HG03139 (cell line): Measurements from ENCODE around the gene PPP1CB.
"Not testable (repeated sequence)": the region's sequence is repeated elsewhere in the genome, so short reads cannot be mapped to it uniquely, and the experiment has no call there.

ENCODE experiments used
- ATAC-seq: cut with Tn5 transposase; IDR thresholded peaks from one replicate; pipeline ENCODE4 v1.9.1; 2021; ENCODE audit not compliant: unreplicated experiment

The PPP1CB gene

DNA sequence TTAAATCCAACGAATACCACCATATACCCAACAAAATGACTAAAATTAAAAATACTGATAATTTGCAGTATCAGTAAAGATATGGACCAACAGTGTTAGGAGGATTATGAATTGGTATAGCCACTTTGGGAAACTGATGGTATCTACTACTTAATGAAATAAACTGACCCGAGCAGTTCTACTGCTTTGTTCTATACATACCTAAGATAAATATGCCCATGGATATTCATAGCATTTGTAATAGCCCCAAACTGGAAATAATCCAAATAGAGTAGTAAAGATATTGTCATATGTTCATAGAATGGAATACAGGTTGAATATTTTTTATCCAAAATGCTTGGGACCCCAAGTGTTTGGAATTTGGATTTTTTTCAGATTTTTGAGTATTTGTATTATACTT lies 20.7 kb downstream of the PPP1CB start:
- no peak for ATAC-seq

DNA sequence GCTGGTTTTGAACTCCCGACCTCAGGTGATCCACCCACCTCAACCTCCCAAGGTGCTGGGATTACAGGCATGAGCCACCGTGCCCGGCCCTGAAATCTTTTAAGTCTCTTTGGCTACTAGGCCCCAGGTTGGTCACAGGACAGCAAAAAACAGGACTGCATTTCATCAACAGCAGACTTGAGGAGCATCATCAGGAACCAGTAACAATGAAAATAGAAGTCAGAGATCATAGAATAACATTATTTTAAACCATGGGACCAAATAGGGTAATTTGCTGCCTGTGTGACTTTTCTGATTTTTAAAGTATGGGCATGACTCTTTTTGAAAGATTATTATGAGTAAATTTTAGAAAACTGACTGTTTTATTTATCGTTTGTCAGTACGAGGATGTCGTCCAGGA lies 24.8 kb downstream of the PPP1CB start:
- ATAC-seq, result no peak

DNA sequence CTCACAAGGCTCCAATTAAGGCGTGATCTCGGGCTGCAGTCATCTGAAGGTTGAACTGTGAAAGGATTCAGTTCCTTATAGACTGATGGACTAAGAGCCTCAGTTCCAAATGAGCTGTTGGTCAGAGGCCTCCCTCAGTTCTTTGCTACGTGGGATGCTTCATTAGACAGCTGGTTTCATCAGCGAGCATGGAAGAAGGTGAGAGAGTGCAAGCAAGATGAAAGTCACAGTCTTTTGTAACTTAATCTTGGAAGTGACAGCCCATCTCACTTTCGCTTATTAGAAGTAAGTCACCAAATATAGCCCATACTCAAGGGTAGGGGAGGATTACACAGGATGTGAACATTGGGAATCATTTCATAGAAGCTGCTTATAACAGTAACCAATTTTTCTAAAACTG lies 26.8 kb downstream of the PPP1CB start:
- ATAC-seq, result no peak

DNA sequence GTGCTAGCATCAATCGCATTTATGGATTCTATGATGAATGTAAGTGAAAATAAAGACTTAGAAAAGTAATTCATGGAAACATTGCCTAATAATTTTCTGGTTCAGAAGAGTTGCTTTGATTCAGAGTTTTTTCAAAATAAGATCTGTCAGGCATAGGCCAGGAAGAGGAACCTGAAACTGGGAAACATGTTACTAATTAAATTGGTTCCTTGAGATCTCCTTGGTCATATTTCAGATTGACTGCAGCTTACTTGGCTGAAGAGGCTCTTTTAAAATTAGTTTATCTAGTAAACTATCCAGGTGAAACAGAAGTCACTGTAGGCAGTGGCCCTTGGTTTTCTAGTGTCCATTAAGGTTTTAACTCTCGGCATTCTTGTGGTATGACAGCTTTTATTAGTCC lies 27.4 kb downstream of the PPP1CB start:
- no peak for ATAC-seq

DNA sequence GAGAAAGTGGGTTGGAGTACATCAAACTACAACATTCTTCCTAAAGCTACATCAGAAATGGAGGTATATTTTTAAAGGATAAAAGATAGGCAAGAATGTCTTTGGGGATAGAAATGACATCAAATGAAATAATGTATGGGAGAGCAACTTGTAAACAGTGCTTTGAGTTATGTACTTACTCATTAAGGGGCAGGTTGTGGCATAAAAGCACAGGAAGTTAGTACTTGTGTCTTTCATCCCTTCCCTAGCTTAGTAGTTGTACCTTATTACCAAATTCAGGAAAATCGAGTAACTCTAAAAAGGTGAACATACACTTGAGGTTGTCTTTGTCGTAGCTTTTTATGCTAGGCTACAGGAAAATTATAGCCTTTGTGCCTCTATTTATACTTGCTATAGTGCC lies 28.9 kb downstream of the PPP1CB start:
- no peak for ATAC-seq

DNA sequence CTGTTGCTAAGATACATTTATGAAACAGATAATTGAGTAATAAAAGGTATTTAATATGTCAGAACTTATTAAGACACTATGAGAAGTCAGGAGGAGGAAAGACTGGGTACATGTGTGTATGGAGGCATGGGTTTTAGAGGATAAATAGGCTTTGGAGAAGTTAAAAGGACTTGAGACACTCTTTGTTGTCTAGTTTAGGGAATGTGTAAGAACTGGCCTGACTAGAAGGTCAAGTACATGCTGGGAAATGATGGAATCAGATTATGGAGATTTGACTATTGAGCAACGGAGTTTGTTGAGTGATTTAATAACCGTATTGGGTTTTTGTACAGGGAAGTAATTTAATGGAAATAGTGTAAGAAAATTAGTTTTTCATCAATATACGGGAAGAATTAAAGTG lies 30.8 kb downstream of the PPP1CB start:
- no peak for ATAC-seq

DNA sequence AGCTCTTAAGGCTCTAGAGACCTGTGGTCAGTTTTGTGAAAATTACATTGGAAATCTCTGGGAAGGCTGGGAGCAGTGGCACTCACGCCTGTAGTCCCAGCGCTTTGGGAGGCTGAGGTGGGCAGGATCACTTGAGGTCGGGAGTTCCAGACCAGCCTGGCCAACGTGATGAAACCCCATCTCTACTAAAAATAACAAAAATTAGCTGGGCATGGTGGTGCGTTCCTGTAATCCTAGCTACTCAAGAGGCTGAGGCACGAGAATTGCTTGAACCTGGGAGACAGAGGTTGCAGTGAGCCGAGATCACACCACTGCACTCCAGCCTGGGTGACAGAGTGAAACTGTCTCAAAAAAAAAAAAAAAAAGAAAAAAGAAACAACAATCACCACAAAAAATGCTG lies 32.9 kb downstream of the PPP1CB start:
- ATAC-seq, result not testable (repeated sequence)

DNA sequence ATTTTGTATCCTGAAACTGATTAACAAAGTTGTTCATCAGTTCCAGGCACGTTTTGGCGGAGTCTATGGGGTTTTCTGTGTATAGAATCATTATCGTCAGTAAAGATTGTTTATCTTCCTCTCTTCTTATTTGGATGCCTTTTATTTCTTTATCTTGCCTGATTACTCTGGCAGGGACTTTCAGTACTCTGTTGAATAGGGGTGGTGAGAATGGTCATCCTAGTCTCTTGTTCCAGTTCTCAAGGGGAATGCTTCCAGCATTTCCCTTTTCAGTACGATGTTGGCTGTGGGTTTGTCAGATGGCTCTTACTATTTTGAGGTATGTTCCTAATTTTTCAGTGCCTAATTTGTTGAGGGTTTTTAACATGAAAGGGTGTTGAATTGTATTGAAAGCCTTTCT lies 45.0 kb downstream of the PPP1CB start:
- no peak for ATAC-seq

DNA sequence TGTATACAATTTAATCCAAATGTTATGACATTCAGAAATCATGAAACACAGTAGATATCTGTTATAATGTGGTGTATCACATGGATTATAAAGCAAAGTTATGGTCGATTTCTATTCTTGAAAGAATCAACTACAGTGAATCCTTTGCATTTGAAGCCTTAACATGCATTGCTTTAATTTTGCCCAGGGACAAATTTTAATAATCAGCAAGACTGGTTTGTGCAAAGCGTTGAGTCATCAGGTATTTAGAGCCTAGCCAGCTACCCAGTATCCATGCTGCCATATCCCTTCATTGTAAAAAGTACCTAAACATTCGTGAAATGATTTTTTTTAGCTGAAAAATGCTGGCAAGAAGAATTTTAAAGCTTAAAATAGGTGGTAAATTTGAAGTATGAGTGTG lies 50.1 kb downstream of the PPP1CB start:
- no peak for ATAC-seq

DNA sequence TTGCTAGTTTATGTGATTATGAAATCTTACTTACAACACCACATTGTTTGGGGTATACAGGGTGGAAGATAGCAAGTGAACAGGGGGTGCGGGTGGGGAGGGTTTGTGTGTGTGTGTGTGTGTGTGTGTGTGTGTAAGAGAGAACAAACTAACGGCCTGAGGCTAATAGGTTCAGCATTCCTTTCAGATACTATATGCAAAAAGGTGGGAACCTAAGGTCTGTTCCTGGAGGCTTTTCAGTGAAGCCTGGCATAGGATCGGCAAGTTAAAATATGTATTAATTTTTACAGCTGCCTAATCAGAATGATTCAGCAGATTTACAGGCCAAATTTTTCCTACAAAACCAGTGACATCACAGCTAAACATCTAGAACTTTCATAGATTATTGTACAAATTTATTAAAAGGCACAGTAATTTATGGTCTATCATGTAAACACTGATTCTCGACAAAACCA lies 51.4 kb downstream of the PPP1CB start:
- no peak for ATAC-seq

DNA sequence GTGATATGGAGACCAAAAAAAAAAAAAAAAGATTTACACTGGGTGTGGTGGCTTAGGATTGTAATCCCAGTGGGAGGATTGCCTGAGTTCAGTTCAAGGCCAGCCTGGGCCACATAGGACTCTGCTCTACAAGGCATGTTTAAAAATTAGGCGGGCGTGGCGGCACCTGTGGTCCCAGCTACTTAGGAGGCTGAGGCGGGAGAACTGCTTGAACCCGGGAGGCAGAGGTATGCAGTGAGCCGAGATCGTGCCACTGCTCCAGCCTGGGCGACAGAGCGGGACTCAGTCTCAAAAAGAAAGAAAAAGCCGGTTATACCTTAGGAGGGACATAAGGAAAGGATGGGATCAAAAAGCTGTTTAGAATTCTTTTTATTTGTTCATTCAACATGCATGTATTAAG lies 58.3 kb downstream of the PPP1CB start:
- no peak for ATAC-seq

DNA sequence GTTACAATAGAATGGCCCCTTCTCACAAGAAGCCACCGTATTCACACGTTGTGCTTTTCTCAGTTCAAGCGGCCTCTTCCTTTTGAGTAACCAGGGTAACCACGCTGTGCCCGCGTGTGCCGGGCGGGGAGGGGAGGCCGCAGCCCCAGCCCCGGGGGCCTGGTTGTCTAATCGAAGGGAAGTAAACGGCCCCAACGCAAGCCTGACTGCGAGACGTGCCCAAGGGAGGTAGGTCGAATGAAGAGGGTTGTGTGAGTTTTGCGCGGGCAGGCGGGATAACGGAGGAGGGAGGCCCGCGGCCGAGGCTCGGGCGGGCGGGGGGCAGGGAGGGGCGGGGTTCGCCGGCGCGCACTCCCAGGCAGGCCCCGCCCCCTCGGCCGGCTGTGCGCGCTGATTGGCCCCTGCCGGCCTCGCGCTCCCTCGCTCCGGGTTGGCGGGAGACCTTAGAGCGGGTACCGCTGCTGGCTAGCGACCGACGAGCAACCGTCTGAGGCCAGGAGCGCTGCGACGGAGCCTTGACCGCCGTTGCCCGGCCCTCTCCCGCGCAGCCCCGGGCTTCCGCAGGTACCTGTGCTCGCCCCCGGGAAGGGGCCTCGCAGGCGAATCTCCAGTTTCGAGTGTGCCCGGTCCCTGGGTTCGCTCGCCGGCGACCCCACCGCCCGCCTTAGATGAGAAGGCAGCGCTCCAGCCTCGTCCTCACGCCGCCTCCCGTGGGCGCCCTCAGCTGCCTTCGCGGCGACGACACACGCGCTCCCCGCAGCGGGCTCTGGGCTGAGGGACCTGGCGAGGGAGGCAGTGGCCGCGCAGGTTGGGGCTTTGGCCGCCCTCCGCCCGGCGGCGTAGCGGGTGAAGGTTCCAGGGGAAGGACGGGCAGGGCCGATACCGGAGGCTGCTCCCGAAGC lies 59.0 kb downstream of the PPP1CB start, which contains the start of gene SPDYA:
Gene SPDYA, plus strand, starts transcription at position 451 of the 902 bp plus-strand sequence. CDS start 5,181 bp downstream, outside the sequence.
- peak; percentile 84 for ATAC-seq

DNA sequence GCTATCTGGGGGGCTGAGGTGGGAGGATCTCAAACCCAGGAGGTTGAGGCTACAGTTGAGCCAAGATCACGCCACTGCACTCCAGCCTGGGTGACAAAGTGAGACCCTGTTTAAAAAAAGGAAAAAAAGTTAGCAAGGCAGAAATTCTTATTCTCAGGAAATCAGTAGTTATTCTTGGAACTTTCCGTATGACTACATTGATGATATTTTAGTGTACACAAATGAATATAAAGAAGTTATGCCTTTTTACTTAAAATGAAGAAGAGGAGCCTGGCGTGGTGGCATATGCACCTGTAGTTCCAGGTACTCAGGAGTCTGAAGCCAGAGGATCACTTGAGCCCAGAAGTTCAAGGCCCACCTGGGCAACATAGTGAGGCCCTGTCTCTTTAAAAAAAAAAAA lies 66.4 kb downstream of the PPP1CB start:
- no peak for ATAC-seq

DNA sequence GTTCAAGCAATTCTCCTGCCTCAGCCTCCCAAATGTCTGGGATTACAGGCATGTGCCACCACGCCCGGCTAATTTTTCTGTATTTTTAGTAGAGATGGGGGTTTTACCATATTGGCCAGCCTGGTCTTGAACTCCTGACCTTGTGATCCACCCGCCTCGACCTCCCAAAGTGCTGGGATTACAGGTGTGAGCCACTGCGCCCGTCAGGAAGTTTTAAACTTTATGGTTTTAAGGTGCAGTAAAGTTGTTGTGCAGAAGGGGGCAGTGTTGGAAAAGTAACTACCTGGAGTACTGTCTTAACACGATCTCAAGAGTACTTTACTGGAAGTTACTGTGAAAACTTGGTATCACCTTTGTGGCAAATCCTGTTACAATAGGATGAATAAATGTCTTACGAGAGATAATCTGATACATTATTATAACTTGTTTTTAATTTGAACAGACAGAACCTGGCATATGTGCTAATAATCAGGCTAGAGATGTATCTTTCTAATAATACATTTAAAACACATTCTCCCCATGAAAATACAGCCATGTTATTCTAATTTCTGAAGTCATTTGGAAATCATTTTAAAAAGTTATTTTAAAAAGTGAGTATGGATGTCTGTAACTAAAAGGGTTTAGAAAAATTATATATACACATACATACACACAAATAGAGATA lies 69.8 kb downstream of the PPP1CB start:
- ATAC-seq, result no peak

DNA sequence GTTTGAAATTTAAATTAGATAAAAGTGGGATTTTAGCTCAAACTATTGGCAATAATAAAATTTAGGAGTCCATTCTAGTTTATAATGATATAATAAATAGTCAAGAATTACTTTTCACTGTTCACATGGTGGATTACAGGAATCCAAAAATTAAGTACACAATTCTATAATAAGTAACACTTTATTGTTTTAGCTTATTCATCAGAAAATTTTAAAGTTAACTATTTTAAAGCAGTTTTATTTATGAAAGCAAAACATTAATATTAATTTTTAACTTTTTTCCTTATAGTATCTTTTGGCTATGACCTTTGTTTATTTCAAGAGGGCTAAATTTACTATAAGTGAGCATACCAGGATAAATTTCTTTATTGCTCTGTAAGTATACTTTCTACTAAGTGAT lies 70.4 kb downstream of the PPP1CB start:
- no peak for ATAC-seq

DNA sequence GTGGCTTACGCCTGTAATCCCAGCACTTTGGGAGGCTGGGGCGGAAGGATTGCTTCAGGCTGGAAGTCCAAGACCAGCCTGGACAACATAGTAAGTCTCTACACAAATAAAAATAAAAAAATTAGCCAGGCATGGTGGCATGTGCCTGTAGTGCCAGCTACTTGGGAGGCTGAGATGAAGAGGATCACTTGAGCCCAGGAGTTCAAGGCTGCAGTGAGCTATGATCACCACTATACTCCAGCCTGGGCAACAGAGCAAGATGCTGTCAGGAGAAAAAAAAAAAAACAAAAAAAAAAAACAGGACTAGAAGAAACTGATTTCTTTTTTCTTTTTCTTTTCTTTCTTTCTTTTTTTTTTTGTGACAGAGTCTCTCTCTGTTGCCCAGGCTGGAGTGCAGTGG lies 72.6 kb downstream of the PPP1CB start:
- ATAC-seq, result no peak

DNA sequence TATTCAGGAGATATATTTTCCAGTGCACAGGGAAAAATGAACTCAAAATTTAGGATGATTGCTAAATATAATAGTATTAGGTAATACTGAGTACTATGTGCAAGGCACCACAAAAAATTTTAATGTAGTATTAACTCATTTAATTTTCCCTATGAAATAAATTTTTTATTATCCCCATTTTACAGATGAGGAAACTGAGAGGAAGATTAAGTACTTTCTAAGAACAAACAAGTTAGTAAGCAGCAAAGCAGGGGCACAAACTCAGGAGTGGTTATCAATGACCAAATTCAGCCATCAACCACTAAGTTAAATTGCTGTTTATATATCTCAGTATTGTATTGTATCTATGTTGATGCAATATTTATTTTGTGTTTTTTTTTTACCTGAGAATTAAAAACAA lies 73.2 kb downstream of the PPP1CB start:
- no peak for ATAC-seq

DNA sequence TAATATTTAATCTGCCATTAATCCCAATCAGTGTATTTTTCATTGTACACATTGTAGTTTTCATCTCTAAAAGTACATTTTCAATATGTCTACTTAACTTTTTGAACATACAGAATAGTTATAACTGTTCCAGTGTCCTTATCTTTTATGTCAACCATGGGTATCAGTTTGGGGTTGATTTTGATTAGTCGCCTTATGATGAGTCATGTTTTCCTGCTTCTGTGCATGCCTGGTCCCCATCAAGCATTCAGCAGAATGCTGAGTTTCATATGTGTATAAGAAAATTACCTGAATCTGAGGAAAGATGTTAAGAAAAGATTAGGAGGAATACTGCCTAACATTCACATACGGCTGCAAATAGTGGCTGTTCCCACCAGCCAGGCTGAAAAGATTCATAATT lies 76.8 kb downstream of the PPP1CB start:
- ATAC-seq, result no peak

DNA sequence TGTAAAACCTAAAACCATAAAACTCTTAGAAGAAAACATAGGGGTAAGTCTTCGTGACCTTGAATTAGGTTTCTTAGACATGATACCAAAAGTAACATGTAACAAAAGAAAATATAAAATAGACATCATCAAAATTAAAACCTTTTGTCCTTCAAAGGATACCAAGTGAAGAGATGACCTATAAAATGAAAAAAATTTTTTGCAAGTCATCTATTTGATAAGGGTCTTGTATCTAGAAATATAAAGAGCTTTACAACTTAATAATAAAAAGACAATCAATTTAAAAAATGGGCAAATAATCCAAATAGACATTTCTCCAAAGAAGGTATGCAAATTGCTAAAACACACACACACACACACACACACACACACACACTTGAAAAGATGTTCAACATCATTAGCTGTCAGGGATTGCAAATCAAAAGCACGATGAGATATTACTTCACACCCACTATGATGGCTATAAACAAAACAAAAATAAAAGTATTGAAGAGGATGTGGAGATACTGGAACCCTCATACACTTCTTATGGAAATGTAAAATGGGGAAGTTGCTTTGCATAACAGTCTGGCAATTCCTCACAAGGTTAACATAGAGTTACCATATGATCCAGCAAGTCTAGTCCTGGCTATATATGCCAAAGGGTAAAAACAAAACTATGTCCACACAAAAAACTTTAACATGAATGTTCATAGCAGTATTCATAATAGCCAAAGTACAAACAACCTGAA lies 82.3 kb downstream of the PPP1CB start:
- no peak for ATAC-seq

DNA sequence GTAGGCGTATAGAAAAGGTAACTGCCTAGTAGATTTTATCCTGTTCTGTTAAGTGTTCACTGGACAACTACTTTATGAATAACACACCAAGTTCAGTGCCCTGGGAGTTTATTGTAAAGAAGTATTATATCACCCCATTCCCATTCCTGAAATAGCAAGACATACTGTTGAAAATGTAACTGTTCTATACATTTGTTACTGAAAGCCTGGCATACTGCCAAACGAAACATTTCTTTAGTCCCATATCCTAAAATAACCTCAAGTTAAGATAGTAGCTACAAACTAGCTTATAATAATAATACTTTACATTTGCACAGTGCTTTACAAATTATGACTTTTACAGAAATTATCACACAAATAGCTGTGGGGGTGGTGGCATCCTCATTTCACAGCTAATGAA lies 84.2 kb downstream of the PPP1CB start:
- ATAC-seq, result no peak

DNA sequence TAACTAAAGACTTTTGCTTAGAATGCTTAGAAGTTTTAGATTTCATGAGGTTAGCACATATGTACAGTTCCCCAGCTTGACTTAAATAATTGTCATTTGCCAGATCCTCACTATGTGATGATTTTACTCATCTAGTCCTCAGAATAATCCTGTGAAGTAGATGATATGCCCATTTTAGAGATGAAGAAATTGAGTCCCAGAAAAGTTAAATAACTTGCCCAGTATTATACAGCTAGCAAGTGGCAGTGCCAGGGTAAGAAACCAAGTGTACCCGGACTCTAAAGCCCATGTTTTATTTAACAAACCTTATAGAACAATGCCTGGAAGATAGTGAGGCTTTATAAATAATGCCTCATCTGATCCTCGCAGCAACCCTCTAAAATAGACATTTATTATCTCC lies 87.3 kb downstream of the PPP1CB start:
- ATAC-seq, result no peak

DNA sequence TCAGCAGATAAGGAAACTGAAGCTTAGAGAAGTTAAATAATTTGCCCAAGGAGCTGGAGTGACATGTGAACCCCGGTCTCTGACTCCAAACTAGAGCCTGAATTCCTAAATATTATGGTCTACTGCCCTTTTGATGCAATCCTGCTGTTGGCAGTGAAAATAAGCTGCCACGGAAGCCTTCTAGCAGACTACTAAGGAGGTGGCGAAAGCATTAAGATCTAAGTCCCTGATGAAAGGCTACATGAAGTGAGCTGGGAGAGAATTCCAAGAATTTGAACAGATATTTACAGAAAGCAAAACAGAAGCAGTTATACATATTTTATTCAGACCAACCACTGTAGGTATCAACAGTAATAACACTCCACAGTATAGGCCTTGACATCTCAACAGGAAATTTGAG lies 90.4 kb downstream of the PPP1CB start:
- ATAC-seq, result no peak
